HCT116 (cell line): Measurements from ENCODE around the gene KIAA0825. TPM values are rescaled to one million over a fixed set of nuclear protein-coding genes. Genes with fewer than 3 reads are reported as not detected.

ENCODE experiments used
- ATAC-seq: fragments of 200-7000 bp; cut with Tn5 transposase; 2 replicates; pipeline ENCODE4 v1.9.1; 2020; ENCODE audit warnings: mild to moderate bottlenecking, moderate library complexity
- BruUV-seq: library from RNA; stranded (reverse); fragments of 400-500 nt; replicated peaks from 2 replicates; lab custom pipeline; 2021; lab: Mats Ljungman, UMichigan
- CTCF ChIA-PET: fragments of 300-600 bp; sonication (Branson Sonifier 250); formaldehyde crosslinking; loops from one replicate; lab custom pipeline; 2021; ENCODE audit warnings: antibody characterized with exemption; lab: Charles Lee
- POLR2A ChIA-PET: fragments of 300-600, 350-600 bp; sonication (Branson Sonifier 250); formaldehyde crosslinking; loops from one replicate; lab custom pipeline; 2021; ENCODE audit warnings: antibody characterized with exemption; lab: Charles Lee
- RAD21 ChIA-PET, 2 experiments: fragments of 300-600 bp; sonication (Branson Sonifier 250); formaldehyde crosslinking; loops; one replicate each; lab custom pipeline; 2023; ENCODE audit warnings: low total read pairs in 2 of 2; ENCODE audit not compliant: uncharacterized antibody in 2 of 2, unreplicated experiment in 2 of 2, low non-redundant PET in 1 of 2; lab: Charles Lee
- DNase-seq: peaks from one replicate; pipeline ENCODE4 v3.0.0-alpha.2; 2010; ENCODE audit warnings: low read depth, low spot score
- H2AFZ ChIP-seq: fragments of 200-600 bp; shearing (Covaris generic), sonication (generic); 2 replicates; pipeline ENCODE4 v1.6.1; 2017; ENCODE audit warnings: low read depth, mixed run types, mixed read lengths, antibody characterized with exemption, low read length; ENCODE audit not compliant: poor library complexity, severe bottlenecking
- H3K27ac ChIP-seq: 2 replicates; pipeline ENCODE4 v1.5.1; 2012; ENCODE audit warnings: low read depth, low read length
- H3K27me3 ChIP-seq: fragments of 200-600 bp; sonication (generic); 2 replicates; pipeline ENCODE4 v1.6.1; 2016; ENCODE audit warnings: mixed run types, low read length, mixed read lengths; ENCODE audit not compliant: insufficient read depth
- H3K36me3 ChIP-seq, 2 experiments: fragments of 200-500 bp in 1 of 2; fragments of 200-600 bp in 1 of 2; sonication (Bioruptor generic) in 1 of 2; sonication (generic) in 1 of 2; 2 replicates each; pipeline versions ENCODE4 v1.5.1 to v1.6.1; 2014 to 2016; ENCODE audit warnings: low read length in 2 of 2, inconsistent platforms in 1 of 2, mixed read lengths in 1 of 2, mixed run types in 1 of 2; ENCODE audit not compliant: insufficient read depth in 2 of 2, control insufficient read depth in 1 of 2
- H3K4me1 ChIP-seq, 2 experiments: fragments of 200-600 bp in 1 of 2; sonication (generic) in 1 of 2; 2 replicates each; pipeline versions ENCODE4 v1.5.1 to v1.6.1; 2012 to 2017; ENCODE audit warnings: low read length in 2 of 2, inconsistent platforms in 1 of 2, mild to moderate bottlenecking in 1 of 2, mixed read lengths in 1 of 2, mixed run types in 1 of 2, moderate library complexity in 1 of 2; ENCODE audit not compliant: insufficient read depth in 2 of 2, control insufficient read depth in 1 of 2
- H3K4me2 ChIP-seq: fragments of 200-600 bp; sonication (generic); 2 replicates; pipeline ENCODE4 v1.6.1; 2017; ENCODE audit warnings: mixed run types, low read length, mixed read lengths
- H3K4me3 ChIP-seq, 2 experiments: fragments of 200-600 bp in 1 of 2; sonication (generic) in 1 of 2; replicated peaks in 1 of 2; 2 replicates each; pipeline ENCODE4 v1.5.1; 2011 to 2016; ENCODE audit warnings: low read length in 2 of 2, control low read depth in 1 of 2, low read depth in 1 of 2, mild to moderate bottlenecking in 1 of 2, mixed read lengths in 1 of 2, mixed run types in 1 of 2
- H3K79me2 ChIP-seq: fragments of 200-600 bp; sonication (generic); 2 replicates; pipeline ENCODE4 v1.6.1; 2017; ENCODE audit warnings: mild to moderate bottlenecking, mixed run types, low read length, moderate library complexity, mixed read lengths; ENCODE audit not compliant: insufficient read depth
- H3K9ac ChIP-seq: fragments of 200-600 bp; sonication (generic); 2 replicates; pipeline ENCODE4 v1.6.1; 2016; ENCODE audit warnings: low read length, mixed read lengths
- H3K9me2 ChIP-seq: fragments of 200-600 bp; sonication (generic), shearing (Covaris generic); 2 replicates; pipeline ENCODE4 v1.6.1; 2017; ENCODE audit warnings: mixed run types, mild to moderate bottlenecking, moderate library complexity; ENCODE audit not compliant: insufficient read depth
- H3K9me3 ChIP-seq, 2 experiments: fragments of 200-500 bp in 1 of 2; fragments of 200-600 bp in 1 of 2; sonication (Bioruptor generic) in 1 of 2; sonication (generic) in 1 of 2; 2 replicates each; pipeline ENCODE4 v1.6.1; 2014 to 2017; ENCODE audit warnings: low read length in 2 of 2, mixed read lengths in 2 of 2, inconsistent platforms in 1 of 2, low read depth in 1 of 2, mild to moderate bottlenecking in 1 of 2, mixed run types in 1 of 2, moderate library complexity in 1 of 2; ENCODE audit not compliant: control insufficient read depth in 1 of 2, insufficient read depth in 1 of 2
- H4K20me1 ChIP-seq: fragments of 200-600 bp; sonication (generic), shearing (Covaris generic); 2 replicates; pipeline ENCODE4 v1.6.1; 2017; ENCODE audit warnings: mixed run types, mild to moderate bottlenecking, moderate library complexity; ENCODE audit not compliant: insufficient read depth
- CBX3 ChIP-seq: IDR thresholded peaks from 2 replicates; pipeline ENCODE4 v1.6.1; 2012; ENCODE audit warnings: low read depth
- CEBPB ChIP-seq: IDR thresholded peaks from 2 replicates; pipeline ENCODE4 v1.6.1; 2012; ENCODE audit warnings: low read depth
- EGR1 ChIP-seq: IDR thresholded peaks from 2 replicates; pipeline ENCODE4 v1.6.1; 2012; ENCODE audit warnings: low read depth
- ELF1 ChIP-seq: IDR thresholded peaks from 2 replicates; pipeline ENCODE4 v1.6.1; 2012; ENCODE audit warnings: low read depth, borderline replicate concordance
- EZH2phosphoT487 ChIP-seq: fragments of 200-600 bp; IDR thresholded peaks from 2 replicates; pipeline ENCODE4 v1.6.1; 2018; ENCODE audit warnings: antibody characterized with exemption, borderline replicate concordance
- JUND ChIP-seq: IDR thresholded peaks from 2 replicates; pipeline ENCODE4 v1.6.1; 2012
- POLR2AphosphoS5 ChIP-seq: IDR thresholded peaks from 2 replicates; pipeline ENCODE4 v1.6.1; 2011; ENCODE audit warnings: mild to moderate bottlenecking, low read depth, low read length, moderate library complexity
- SIN3A ChIP-seq: IDR thresholded peaks from 2 replicates; pipeline ENCODE4 v1.6.1; 2012; ENCODE audit warnings: low read depth
- SP1 ChIP-seq: IDR thresholded peaks from 2 replicates; pipeline ENCODE4 v1.6.1; 2012; ENCODE audit warnings: low read depth
- SRF ChIP-seq: IDR thresholded peaks from 2 replicates; pipeline ENCODE4 v1.6.1; 2012; ENCODE audit warnings: low read depth
- TCF7L2 ChIP-seq: IDR thresholded peaks from 2 replicates; pipeline ENCODE4 v1.7.0; 2011; ENCODE audit warnings: borderline replicate concordance, inconsistent platforms; ENCODE audit not compliant: insufficient read depth, insufficient read length; ENCODE audit errors: extremely low read depth
- YY1 ChIP-seq: IDR thresholded peaks from 2 replicates; pipeline ENCODE4 v1.6.1; 2011; ENCODE audit warnings: low read length, low read depth, moderate library complexity, mild to moderate bottlenecking; ENCODE audit not compliant: insufficient replicate concordance; ENCODE audit errors: extremely low read depth
- ZFX ChIP-seq: fragments of 450-650 bp; IDR thresholded peaks from 2 replicates; pipeline ENCODE4 v1.6.1; 2017
- ZNF274 ChIP-seq: fragments of 200-500 bp; sonication (Bioruptor generic); IDR thresholded peaks from 2 replicates; pipeline ENCODE4 v1.6.1; 2014; ENCODE audit warnings: mild to moderate bottlenecking, low read depth, low read length, inconsistent platforms
- intact Hi-C: fragments of 100-400 bp; cut with micrococcal nuclease; formaldehyde crosslinking; loops from 2 replicates; pipeline ENCODE4 v1.10.0; 2022
- total RNA-seq: library from RNA; stranded (reverse); gene quantifications from one replicate; pipeline ENCODE4 v1.2.1, GENCODE V29; 2021; ENCODE audit not compliant: unreplicated experiment
- TF ChIP-seq, protein P1 (sequence below): IDR thresholded peaks from 2 replicates; pipeline ENCODE4 v1.6.1; 2012
- TF ChIP-seq, protein P2 (sequence below): IDR thresholded peaks from 2 replicates; pipeline ENCODE4 v1.6.1; 2012; ENCODE audit warnings: low read depth
- TF ChIP-seq, protein P3 (sequence below): IDR thresholded peaks from 2 replicates; pipeline ENCODE4 v1.6.1; 2012

Gene KIAA0825
- total RNA-seq, 1 experiment from 2014 or later: 1.4 TPM

DNA sequence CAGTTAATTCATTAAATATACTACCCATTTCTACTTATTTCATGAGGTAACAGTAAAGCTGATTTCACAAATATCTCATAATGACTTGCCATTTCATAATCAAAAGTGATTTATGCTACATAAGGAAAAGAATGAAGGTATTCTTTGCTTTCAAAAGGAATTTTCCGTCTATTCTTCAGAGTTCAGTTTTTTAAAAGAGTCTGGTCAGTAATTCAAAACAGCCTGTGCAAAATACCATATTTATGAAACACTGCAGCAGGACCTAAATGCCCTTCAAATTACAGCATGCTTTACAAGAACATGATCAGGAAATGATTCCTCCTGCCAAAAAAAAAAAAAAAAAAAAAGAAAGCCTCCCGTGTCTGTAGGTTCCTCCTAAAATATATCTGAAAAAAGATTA is 154.7 kb downstream of the KIAA0825 start:
- Histone ChIP-seq H3K4me1 (no peaks in the 10 kb centered on the region), H3K4me2 (no peak overlapping the region), H4K20me1 (no peaks in the 10 kb centered on the region), H3K9me3 (no peaks in the 10 kb centered on the region), H2AFZ (no peak overlapping the region), H3K27ac (no peak overlapping the region), H3K36me3 (no peaks in the 10 kb centered on the region), H3K4me3 (no peak overlapping the region), H3K9ac (no peak overlapping the region), H3K79me2 (no peaks in the 10 kb centered on the region), H3K27me3 (no peaks in the 10 kb centered on the region), H3K9me2 (no peaks in the 10 kb centered on the region)
- POLR2A ChIA-PET: no interaction called here
- no TSS peak for BruUV-seq
- no peak for TF ChIP-seq ZFX
- no peak for TF ChIP-seq SIN3A
- TF ChIP-seq CEBPB: no peak
- TF ChIP-seq, protein P1, sequence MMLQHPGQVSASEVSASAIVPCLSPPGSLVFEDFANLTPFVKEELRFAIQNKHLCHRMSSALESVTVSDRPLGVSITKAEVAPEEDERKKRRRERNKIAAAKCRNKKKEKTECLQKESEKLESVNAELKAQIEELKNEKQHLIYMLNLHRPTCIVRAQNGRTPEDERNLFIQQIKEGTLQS: no peak
- TF ChIP-seq, protein P2, sequence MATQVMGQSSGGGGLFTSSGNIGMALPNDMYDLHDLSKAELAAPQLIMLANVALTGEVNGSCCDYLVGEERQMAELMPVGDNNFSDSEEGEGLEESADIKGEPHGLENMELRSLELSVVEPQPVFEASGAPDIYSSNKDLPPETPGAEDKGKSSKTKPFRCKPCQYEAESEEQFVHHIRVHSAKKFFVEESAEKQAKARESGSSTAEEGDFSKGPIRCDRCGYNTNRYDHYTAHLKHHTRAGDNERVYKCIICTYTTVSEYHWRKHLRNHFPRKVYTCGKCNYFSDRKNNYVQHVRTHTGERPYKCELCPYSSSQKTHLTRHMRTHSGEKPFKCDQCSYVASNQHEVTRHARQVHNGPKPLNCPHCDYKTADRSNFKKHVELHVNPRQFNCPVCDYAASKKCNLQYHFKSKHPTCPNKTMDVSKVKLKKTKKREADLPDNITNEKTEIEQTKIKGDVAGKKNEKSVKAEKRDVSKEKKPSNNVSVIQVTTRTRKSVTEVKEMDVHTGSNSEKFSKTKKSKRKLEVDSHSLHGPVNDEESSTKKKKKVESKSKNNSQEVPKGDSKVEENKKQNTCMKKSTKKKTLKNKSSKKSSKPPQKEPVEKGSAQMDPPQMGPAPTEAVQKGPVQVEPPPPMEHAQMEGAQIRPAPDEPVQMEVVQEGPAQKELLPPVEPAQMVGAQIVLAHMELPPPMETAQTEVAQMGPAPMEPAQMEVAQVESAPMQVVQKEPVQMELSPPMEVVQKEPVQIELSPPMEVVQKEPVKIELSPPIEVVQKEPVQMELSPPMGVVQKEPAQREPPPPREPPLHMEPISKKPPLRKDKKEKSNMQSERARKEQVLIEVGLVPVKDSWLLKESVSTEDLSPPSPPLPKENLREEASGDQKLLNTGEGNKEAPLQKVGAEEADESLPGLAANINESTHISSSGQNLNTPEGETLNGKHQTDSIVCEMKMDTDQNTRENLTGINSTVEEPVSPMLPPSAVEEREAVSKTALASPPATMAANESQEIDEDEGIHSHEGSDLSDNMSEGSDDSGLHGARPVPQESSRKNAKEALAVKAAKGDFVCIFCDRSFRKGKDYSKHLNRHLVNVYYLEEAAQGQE: no peak
- TF ChIP-seq EGR1: no peak
- no peak for TF ChIP-seq SRF
- no peak for TF ChIP-seq YY1
- no peak for TF ChIP-seq ZNF274
- TF ChIP-seq, protein P3, sequence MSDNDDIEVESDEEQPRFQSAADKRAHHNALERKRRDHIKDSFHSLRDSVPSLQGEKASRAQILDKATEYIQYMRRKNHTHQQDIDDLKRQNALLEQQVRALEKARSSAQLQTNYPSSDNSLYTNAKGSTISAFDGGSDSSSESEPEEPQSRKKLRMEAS: no peak
- TF ChIP-seq POLR2AphosphoS5: no peak
- no peak for TF ChIP-seq ELF1
- no peak for TF ChIP-seq TCF7L2
- no peak for TF ChIP-seq CBX3
- TF ChIP-seq EZH2phosphoT487: no peak
- no peak for TF ChIP-seq JUND
- TF ChIP-seq SP1: no peak
- intact Hi-C loops: no loop called here
- no peak for ATAC-seq
- CTCF ChIA-PET: no interaction called here
- RAD21 ChIA-PET: no interaction called here
- no peak for DNase-seq
